ENCODE measurements around the gene DCDC2C. TPM values are rescaled to one million over a fixed set of nuclear protein-coding genes. Genes with fewer than 3 reads are reported as not detected.

DCDC2C gene
- total and polyA plus RNA-seq, 2 of the 4 experiments (the other 2 are of a cell fraction) = not detected

DNA sequence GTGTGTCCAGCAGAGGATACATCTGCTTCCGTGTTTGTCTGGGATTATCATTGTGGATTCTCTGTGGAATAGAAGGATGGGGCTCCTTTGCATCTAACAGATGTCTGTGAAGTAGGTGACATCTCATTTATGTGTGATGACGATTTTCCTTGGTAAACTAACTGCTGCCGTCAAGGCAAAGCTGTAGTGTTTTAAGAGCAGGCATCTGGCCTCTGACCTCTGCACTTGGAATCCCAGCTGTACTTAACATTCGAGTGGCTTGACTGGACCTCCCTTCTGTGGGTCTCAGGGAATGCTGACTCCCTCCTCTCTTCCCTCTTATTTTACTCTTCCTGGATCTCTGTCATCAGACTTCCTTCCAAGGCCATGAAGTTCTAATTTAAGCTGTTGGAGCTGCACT is 56.4 kb downstream of the DCDC2C start:
- TF ChIP-seq MAFK (IDR thresholded peaks at IDR 0.05; ENCODE audit: low read depth, low read length) (no peak), SMC3 (IDR thresholded peaks at IDR 0.05; ENCODE audit: low read depth, low read length) (no peak), RAD21 (IDR thresholded peaks at IDR 0.05; ENCODE audit: low read length) (no peak), MAZ (IDR thresholded peaks at IDR 0.05; ENCODE audit: borderline replicate concordance, low read depth, low read length) (no peak), CEBPB (IDR thresholded peaks at IDR 0.05; ENCODE audit: low read depth, low read length) (no peak), BHLHE40 (IDR thresholded peaks at IDR 0.05; ENCODE audit: low read depth, low read length) (no peak)
- TF ChIP-seq, protein P1, sequence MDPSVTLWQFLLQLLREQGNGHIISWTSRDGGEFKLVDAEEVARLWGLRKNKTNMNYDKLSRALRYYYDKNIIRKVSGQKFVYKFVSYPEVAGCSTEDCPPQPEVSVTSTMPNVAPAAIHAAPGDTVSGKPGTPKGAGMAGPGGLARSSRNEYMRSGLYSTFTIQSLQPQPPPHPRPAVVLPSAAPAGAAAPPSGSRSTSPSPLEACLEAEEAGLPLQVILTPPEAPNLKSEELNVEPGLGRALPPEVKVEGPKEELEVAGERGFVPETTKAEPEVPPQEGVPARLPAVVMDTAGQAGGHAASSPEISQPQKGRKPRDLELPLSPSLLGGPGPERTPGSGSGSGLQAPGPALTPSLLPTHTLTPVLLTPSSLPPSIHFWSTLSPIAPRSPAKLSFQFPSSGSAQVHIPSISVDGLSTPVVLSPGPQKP (IDR thresholded peaks at IDR 0.05; ENCODE audit: borderline replicate concordance, low read depth, low read length) = no peak
- TF ChIP-seq, protein P2, sequence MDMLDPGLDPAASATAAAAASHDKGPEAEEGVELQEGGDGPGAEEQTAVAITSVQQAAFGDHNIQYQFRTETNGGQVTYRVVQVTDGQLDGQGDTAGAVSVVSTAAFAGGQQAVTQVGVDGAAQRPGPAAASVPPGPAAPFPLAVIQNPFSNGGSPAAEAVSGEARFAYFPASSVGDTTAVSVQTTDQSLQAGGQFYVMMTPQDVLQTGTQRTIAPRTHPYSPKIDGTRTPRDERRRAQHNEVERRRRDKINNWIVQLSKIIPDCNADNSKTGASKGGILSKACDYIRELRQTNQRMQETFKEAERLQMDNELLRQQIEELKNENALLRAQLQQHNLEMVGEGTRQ (IDR thresholded peaks at IDR 0.05; ENCODE audit: low read depth, low read length) = no peak
- WGBS, 2 experiments (ENCODE audit: extremely low coverage in 2 of 2, insufficient read length in 1 of 2) = no CpG with 5 or more reads among the region's 4 CpGs
- Histone ChIP-seq H4K91ac (ENCODE audit: insufficient read depth, low read depth, low read length) (peak overlapping the region; percentile 24), H3K18ac (ENCODE audit: low read depth, low read length) (peak overlapping the region; percentile 80), H3K9ac (ENCODE audit: low read depth, low read length) (no peak overlapping the region; the same call in 1 of the 2 replicates), H3K4ac (ENCODE audit: low read depth, low read length) (peak overlapping the region; percentile 49; the same call in 1 of the 2 replicates), H3K9me3 (ENCODE audit: control insufficient read depth, insufficient read depth, low read length) (peaks cover 4% of the 10 kb centered on the region), H2BK20ac (ENCODE audit: low read depth, low read length) (peak overlapping the region; percentile 3; the same call in 1 of the 2 replicates), H3K9me1 (ENCODE audit: insufficient read depth, low read length) (peaks cover 5% of the 10 kb centered on the region; the same call in 1 of the 2 replicates), H3K56ac (ENCODE audit: extremely low read depth, insufficient read depth, low read length) (no peak overlapping the region), H3K14ac (replicated peaks; ENCODE audit: low read depth, low read length) (0 out of 2 replicates have a peak overlapping the region, but pooled peaks have one; percentile 0), H3K4me3 (ENCODE audit: insufficient read depth, low read depth, low read length) (no peak overlapping the region), H3K27ac (ENCODE audit: insufficient read depth, low read length) (peak overlapping the region; percentile 41), H2AK5ac (ENCODE audit: low read depth, low read length) (0 out of 2 replicates have a peak overlapping the region, but pooled peaks have one; percentile 0), H3K79me1 (ENCODE audit: low read depth in 1 of 2, low read length in 2 of 2) (no peaks in the 10 kb centered on the region), H3K27me3 (ENCODE audit: control insufficient read depth, insufficient read depth, low read length) (no peaks in the 10 kb centered on the region), H4K20me1 (ENCODE audit: insufficient read depth, low read length) (no peaks in the 10 kb centered on the region), H2BK120ac (ENCODE audit: low read depth, low read length) (peak overlapping the region; percentile 17), H3K4me2 (ENCODE audit: low read depth, low read length) (peak overlapping the region; percentile 43; the same call in 1 of the 2 replicates), H3K4me1 (ENCODE audit: control insufficient read depth, insufficient read depth, low read length) (peaks cover 12% of the 10 kb centered on the region), H2AK9ac (replicated peaks; ENCODE audit: low read depth, low read length, poor library complexity) (no peak overlapping the region), H2BK15ac (ENCODE audit: low read depth, low read length) (peak overlapping the region; percentile 16; the same call in 1 of the 3 replicates), H4K8ac (ENCODE audit: low read depth in 2 of 2, low read length in 2 of 2) (peak overlapping the region; percentile 46 to 49), H2AFZ (replicated peaks; ENCODE audit: low read length, poor library complexity) (no peak overlapping the region), H3K23ac (ENCODE audit: low read depth, low read length) (0 out of 2 replicates have a peak overlapping the region, but pooled peaks have one; percentile 1), H3K36me3 (ENCODE audit: control insufficient read depth, insufficient read depth, low read length) (no peaks in the 10 kb centered on the region), H2BK5ac (ENCODE audit: low read depth, low read length, poor library complexity, severe bottlenecking) (peak overlapping the region; percentile 81), H4K5ac (ENCODE audit: low read depth, low read length) (peak overlapping the region; percentile 58; the same call in 1 of the 2 replicates)
- dilution Hi-C loops (cut with HindIII; ENCODE audit: low sequenced_read_pairs, unreplicated experiment) = no loop called here
- DNase-seq (peak; percentile 68), ATAC-seq (ENCODE audit: low read depth) (peak; percentile 55)
- no TSS peak for BruUV-seq (replicated peaks)
- in situ Hi-C loops (cut with MboI; ENCODE audit: low sequenced_read_pairs) = no loop called here
- POLR2A ChIA-PET (ENCODE audit: unreplicated experiment) = no interaction called here
- CTCF ChIA-PET = interaction anchor here (0.6 to 1.5 kb wide), 2 partner anchors 15 to 32 kb away, joined by 3 to 5 read pairs; no protein-coding TSS in a partner anchor
- intact Hi-C loops (cut with micrococcal nuclease) = no loop called here
